ENCODE results near the gene ACSM3.
"Not testable (repeated sequence)": the region's sequence is repeated elsewhere in the genome, so short reads cannot be mapped to it uniquely, and the experiment has no call there.

DNA sequence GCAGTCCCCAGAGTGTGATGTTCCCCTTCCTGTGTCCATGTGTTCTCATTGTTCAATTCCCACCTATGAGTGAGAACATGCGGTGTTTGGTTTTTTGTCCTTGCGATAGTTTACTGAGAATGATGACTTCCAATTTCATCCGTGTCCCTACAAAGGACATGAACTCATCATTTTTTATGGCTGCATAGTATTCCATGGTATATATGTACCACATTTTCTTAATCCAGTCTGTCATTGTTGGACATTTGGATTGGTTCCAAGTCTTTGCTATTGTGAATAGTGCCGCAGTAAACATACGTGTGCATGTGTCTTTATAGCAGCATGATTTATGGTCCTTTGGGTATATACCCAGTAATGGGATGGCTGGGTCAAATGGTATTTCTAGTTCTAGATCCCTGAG, 8.0 kb upstream of the ACSM3 start:
- TF ChIP-seq, protein P1, sequence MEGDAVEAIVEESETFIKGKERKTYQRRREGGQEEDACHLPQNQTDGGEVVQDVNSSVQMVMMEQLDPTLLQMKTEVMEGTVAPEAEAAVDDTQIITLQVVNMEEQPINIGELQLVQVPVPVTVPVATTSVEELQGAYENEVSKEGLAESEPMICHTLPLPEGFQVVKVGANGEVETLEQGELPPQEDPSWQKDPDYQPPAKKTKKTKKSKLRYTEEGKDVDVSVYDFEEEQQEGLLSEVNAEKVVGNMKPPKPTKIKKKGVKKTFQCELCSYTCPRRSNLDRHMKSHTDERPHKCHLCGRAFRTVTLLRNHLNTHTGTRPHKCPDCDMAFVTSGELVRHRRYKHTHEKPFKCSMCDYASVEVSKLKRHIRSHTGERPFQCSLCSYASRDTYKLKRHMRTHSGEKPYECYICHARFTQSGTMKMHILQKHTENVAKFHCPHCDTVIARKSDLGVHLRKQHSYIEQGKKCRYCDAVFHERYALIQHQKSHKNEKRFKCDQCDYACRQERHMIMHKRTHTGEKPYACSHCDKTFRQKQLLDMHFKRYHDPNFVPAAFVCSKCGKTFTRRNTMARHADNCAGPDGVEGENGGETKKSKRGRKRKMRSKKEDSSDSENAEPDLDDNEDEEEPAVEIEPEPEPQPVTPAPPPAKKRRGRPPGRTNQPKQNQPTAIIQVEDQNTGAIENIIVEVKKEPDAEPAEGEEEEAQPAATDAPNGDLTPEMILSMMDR (IDR thresholded peaks at IDR 0.05; ENCODE audit: extremely low read depth in 1 of 2, insufficient read depth in 1 of 2, low read depth in 1 of 2, low read length in 2 of 2): not testable (repeated sequence)
- not testable (repeated sequence) for TF ChIP-seq JUN (IDR thresholded peaks at IDR 0.05; ENCODE audit: borderline replicate concordance, insufficient read depth, insufficient read length, low read depth); POLR2A (IDR thresholded peaks at IDR 0.05; ENCODE audit: low read depth, low read length); POLR2AphosphoS5 (IDR thresholded peaks at IDR 0.05; ENCODE audit: insufficient read depth, low read depth, low read length)

Measured in endothelial cell of umbilical vein (primary cell).